ENCODE data around the gene ZNF217. TPM values are rescaled to one million over a fixed set of nuclear protein-coding genes. Genes with fewer than 3 reads are reported as not detected.
A peak's percentile ranks its signal among the peaks of the same experiment; 100 is the strongest.

The ZNF217 gene
- polyA plus RNA-seq, 2 of the 4 experiments (the other 2 are of a cell fraction) = 22.2 to 30.5 TPM

DNA sequence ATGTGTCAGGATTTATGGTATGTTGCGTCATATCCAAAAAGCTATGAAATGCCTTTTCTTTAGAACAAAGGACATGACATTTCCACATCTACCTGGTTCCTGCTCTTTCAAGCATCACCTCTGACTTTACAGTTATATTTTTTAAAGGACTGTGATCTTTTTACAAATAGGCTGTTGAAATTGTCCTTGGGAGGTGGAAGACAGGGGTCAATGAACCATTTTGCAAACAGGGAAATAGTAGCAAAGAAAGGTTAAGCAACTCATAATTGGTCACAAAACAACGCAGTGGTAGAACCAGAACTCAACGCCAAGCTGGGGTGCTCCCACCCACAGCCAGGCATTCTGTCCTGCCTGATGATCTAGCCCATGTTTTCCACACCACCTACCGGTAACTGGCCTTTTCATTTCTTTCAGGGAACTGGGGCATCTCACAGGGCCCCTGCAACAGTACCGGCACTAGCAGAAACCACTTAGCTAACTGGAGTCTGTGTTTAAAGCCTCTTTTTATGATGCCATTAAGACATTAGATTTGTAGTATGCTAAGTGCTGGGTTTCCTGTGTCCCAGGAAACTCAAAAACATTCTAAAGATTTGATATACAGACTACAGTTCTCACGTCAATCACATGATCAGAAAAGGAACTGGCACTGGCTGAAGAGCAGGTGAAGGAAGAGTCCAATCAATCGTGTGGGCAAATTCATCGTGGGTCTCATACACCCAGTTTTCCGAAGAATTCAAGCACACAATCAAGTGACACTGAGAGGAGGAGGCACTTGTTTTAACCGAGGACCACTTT, 13.9 kb downstream of the ZNF217 start:
- peaks cover 72% of the 10 kb centered on the region for H3K4me1 ChIP-seq
- H3K4me3 ChIP-seq = peak overlapping the region; percentile 21; the same call in 2 of the 3 replicates
- CTCF ChIA-PET = interaction anchor here (0.7 to 8.9 kb wide), 22 partner anchors 10 to 514 kb away, joined by 3 to 120 read pairs (median 4); no protein-coding TSS in a partner anchor
- POLR2A ChIA-PET = interaction anchor here (0.9 to 2.0 kb wide), 6 partner anchors 12 to 360 kb away, joined by 3 to 11 read pairs (median 6); partner anchors contain the start of gene ZNF217
- FAIRE-seq = no peak
- TF ChIP-seq HEYL (CRISPR knock-in tag; IDR thresholded peaks at IDR 0.05) = no peak
- TF ChIP-seq, protein P1, sequence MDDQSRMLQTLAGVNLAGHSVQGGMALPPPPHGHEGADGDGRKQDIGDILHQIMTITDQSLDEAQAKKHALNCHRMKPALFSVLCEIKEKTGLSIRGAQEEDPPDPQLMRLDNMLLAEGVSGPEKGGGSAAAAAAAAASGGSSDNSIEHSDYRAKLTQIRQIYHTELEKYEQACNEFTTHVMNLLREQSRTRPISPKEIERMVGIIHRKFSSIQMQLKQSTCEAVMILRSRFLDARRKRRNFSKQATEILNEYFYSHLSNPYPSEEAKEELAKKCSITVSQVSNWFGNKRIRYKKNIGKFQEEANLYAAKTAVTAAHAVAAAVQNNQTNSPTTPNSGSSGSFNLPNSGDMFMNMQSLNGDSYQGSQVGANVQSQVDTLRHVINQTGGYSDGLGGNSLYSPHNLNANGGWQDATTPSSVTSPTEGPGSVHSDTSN (IDR thresholded peaks at IDR 0.05) = no peak
- TF ChIP-seq, protein P2, sequence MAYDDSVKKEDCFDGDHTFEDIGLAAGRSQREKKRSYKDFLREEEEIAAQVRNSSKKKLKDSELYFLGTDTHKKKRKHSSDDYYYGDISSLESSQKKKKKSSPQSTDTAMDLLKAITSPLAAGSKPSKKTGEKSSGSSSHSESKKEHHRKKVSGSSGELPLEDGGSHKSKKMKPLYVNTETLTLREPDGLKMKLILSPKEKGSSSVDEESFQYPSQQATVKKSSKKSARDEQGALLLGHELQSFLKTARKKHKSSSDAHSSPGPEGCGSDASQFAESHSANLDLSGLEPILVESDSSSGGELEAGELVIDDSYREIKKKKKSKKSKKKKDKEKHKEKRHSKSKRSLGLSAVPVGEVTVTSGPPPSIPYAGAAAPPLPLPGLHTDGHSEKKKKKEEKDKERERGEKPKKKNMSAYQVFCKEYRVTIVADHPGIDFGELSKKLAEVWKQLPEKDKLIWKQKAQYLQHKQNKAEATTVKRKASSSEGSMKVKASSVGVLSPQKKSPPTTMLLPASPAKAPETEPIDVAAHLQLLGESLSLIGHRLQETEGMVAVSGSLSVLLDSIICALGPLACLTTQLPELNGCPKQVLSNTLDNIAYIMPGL (CRISPR knock-in tag; IDR thresholded peaks at IDR 0.05; ENCODE audit: borderline replicate concordance) = no peak
- 0 out of 2 replicates have a peak, but pooled peaks have one; percentile 19 for TF ChIP-seq ESRRA (IDR thresholded peaks at IDR 0.05; ENCODE audit: borderline replicate concordance, low read length)
- TF ChIP-seq EP300 (IDR thresholded peaks at IDR 0.05) = peak; percentile 53 to 72; a peak in 3 of 5 replicates
- no peak for TF ChIP-seq RCOR1 (IDR thresholded peaks at IDR 0.05; ENCODE audit: low read depth, low read length)
- TF ChIP-seq, protein P3, sequence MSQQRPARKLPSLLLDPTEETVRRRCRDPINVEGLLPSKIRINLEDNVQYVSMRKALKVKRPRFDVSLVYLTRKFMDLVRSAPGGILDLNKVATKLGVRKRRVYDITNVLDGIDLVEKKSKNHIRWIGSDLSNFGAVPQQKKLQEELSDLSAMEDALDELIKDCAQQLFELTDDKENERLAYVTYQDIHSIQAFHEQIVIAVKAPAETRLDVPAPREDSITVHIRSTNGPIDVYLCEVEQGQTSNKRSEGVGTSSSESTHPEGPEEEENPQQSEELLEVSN (IDR thresholded peaks at IDR 0.05; ENCODE audit: borderline replicate concordance, low read depth) = no peak
- peak; percentile 51 to 62; a peak in 3 of 5 replicates for TF ChIP-seq JUN (IDR thresholded peaks at IDR 0.05)
- no peak for TF ChIP-seq HOXA7 (CRISPR knock-in tag; IDR thresholded peaks at IDR 0.05)
- no peak for TF ChIP-seq CBX2 (IDR thresholded peaks at IDR 0.05; ENCODE audit: borderline replicate concordance, low read depth)
- peak; percentile 56; the same call in 1 of the 2 replicates for TF ChIP-seq GATA3 (IDR thresholded peaks at IDR 0.05; ENCODE audit: borderline replicate concordance)
- no peak for TF ChIP-seq POLR2A (IDR thresholded peaks at IDR 0.05; ENCODE audit: low read length)
- TF ChIP-seq, protein P4, sequence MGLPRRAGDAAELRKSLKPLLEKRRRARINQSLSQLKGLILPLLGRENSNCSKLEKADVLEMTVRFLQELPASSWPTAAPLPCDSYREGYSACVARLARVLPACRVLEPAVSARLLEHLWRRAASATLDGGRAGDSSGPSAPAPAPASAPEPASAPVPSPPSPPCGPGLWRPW (IDR thresholded peaks at IDR 0.05) = peak; percentile 60; the same call in 1 of the 2 replicates
- TF ChIP-seq KDM5A (IDR thresholded peaks at IDR 0.05) = no peak
- 0 out of 2 replicates have a peak, but pooled peaks have one; percentile 59 for TF ChIP-seq HOXB5 (CRISPR knock-in tag; IDR thresholded peaks at IDR 0.05)
- TF ChIP-seq FOXS1 (CRISPR knock-in tag; IDR thresholded peaks at IDR 0.05) = no peak
- TF ChIP-seq ZSCAN20 (CRISPR knock-in tag; IDR thresholded peaks at IDR 0.05) = no peak
- peak; percentile 98 for TF ChIP-seq CEBPB (IDR thresholded peaks at IDR 0.05)
- peak; percentile 43; the same call in 1 of the 2 replicates for TF ChIP-seq JUNB (IDR thresholded peaks at IDR 0.05)
- TF ChIP-seq, protein P5, sequence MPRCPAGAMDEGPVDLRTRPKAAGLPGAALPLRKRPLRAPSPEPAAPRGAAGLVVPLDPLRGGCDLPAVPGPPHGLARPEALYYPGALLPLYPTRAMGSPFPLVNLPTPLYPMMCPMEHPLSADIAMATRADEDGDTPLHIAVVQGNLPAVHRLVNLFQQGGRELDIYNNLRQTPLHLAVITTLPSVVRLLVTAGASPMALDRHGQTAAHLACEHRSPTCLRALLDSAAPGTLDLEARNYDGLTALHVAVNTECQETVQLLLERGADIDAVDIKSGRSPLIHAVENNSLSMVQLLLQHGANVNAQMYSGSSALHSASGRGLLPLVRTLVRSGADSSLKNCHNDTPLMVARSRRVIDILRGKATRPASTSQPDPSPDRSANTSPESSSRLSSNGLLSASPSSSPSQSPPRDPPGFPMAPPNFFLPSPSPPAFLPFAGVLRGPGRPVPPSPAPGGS (IDR thresholded peaks at IDR 0.05) = 0 out of 3 replicates have a peak, but pooled peaks have one; percentile 45
- TF ChIP-seq, protein P6, sequence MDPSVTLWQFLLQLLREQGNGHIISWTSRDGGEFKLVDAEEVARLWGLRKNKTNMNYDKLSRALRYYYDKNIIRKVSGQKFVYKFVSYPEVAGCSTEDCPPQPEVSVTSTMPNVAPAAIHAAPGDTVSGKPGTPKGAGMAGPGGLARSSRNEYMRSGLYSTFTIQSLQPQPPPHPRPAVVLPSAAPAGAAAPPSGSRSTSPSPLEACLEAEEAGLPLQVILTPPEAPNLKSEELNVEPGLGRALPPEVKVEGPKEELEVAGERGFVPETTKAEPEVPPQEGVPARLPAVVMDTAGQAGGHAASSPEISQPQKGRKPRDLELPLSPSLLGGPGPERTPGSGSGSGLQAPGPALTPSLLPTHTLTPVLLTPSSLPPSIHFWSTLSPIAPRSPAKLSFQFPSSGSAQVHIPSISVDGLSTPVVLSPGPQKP (IDR thresholded peaks at IDR 0.05; ENCODE audit: low read depth, low read length) = no peak
- TF ChIP-seq FOSL2 (IDR thresholded peaks at IDR 0.05) = no peak
- TF ChIP-seq FOSL2 (CRISPR knock-in tag; IDR thresholded peaks at IDR 0.05) = peak; percentile 46
- H3K27ac ChIP-seq = peak overlapping the region; percentile 75 to 87
- DNase-seq (ENCODE audit: low read depth in 1 of 2, low spot score in 1 of 2) = peak in 1 of 2 experiments; percentile 65
- H3K9me3 ChIP-seq = no peaks in the 10 kb centered on the region
- peak; percentile 62 to 64; a peak in 5 of 6 replicates for ATAC-seq
- peak overlapping the region; percentile 85 for H3K4me2 ChIP-seq
- WGBS (ENCODE audit: missing lambda C conversion rate) = 22% methylated on average over 10 of the region's 10 CpGs

Measured in A549 (cell line).